Smooth muscle cell (in vitro differentiated cells): ENCODE measurements around the gene DCAKD. TPM values are rescaled to one million over a fixed set of nuclear protein-coding genes. Genes with fewer than 3 reads are reported as not detected.

Experiments used
- polyA plus RNA-seq: library from polyadenylated mRNA; unstranded; fragments of >200 nt; fragmentation: Nextera tagmentation; extraction: Ambion mirVana; gene quantifications from 2 replicates; pipeline ENCODE4 v1.2.1, GENCODE V29; 2016
- small RNA-seq: library from RNA; depleted of rRNA; stranded (forward); fragments of <200 nt; gene quantifications from one replicate; pipeline ENCODE3, GENCODE V24; 2014
- total RNA-seq: library from RNA; depleted of rRNA; stranded (reverse); fragments of >200 nt; gene quantifications from 2 replicates; pipeline ENCODE4 v1.2.3, GENCODE V29; 2014

Gene DCAKD
- total and polyA plus RNA-seq, 2 experiments from 2014 or later: 25.7 to 42.3 TPM

Small RNA genes lying within 50 kb of the gene (small RNA-seq; reads per million reads assigned to genes)
- gene AC015936.2 (not detected), gene RF00019 (not detected)

Other genes with a start within 250 kb of the DCAKD start
- gene GJC1, start 221.3 kb downstream of the DCAKD start, total RNA-seq: 9.2 and 16.1 TPM in 2 replicates
- 6.3 and 8.0 TPM in 2 replicates for gene GJC1, start 221.3 kb downstream of the DCAKD start, polyA plus RNA-seq
- gene HIGD1B, start 203.7 kb downstream of the DCAKD start, total RNA-seq: not detected in 2 replicates
- 0.39 and 0.61 TPM in 2 replicates for gene HIGD1B, start 203.7 kb downstream of the DCAKD start, polyA plus RNA-seq
- 57.2 and 77.5 TPM in 2 replicates for gene EFTUD2, start 152.2 kb downstream of the DCAKD start, total RNA-seq
- 76.0 and 76.5 TPM in 2 replicates for gene EFTUD2, start 152.2 kb downstream of the DCAKD start, polyA plus RNA-seq
- gene GFAP, start 136.1 kb downstream of the DCAKD start, total RNA-seq: 0.04 TPM in 1 of 2 replicates, not detected in the other
- gene GFAP, start 136.1 kb downstream of the DCAKD start, polyA plus RNA-seq: 0.64 and 1.5 TPM in 2 replicates
- 2.4 and 2.7 TPM in 2 replicates for gene KIF18B, start 103.9 kb downstream of the DCAKD start, total RNA-seq
- gene KIF18B, start 103.9 kb downstream of the DCAKD start, polyA plus RNA-seq: 3.4 and 3.9 TPM in 2 replicates
- not detected in 2 replicates for gene C1QL1, start 83.3 kb downstream of the DCAKD start, total RNA-seq
- 5.5 and 5.6 TPM in 2 replicates for gene C1QL1, start 83.3 kb downstream of the DCAKD start, polyA plus RNA-seq
- 78.7 and 87.6 TPM in 2 replicates for gene NMT1, start 9.7 kb upstream of the DCAKD start, total RNA-seq
- gene NMT1, start 9.7 kb upstream of the DCAKD start, polyA plus RNA-seq: 105 and 148 TPM in 2 replicates
- 24.0 and 43.3 TPM in 2 replicates for gene PLCD3, start 80.9 kb upstream of the DCAKD start, total RNA-seq
- 33.4 and 33.7 TPM in 2 replicates for gene PLCD3, start 80.9 kb upstream of the DCAKD start, polyA plus RNA-seq
- gene ACBD4, start 84.1 kb upstream of the DCAKD start, total RNA-seq: 0.49 and 4.6 TPM in 2 replicates
- 5.0 and 5.9 TPM in 2 replicates for gene ACBD4, start 84.1 kb upstream of the DCAKD start, polyA plus RNA-seq
- gene HEXIM1, start 96.8 kb upstream of the DCAKD start, total RNA-seq: 9.3 and 13.7 TPM in 2 replicates
- 9.4 TPM in 2 replicates for gene HEXIM1, start 96.8 kb upstream of the DCAKD start, polyA plus RNA-seq
- 3.4 TPM in 2 replicates for gene HEXIM2, start 110.2 kb upstream of the DCAKD start, total RNA-seq
- gene HEXIM2, start 110.2 kb upstream of the DCAKD start, polyA plus RNA-seq: 6.1 and 6.8 TPM in 2 replicates
- 0.90 TPM in 1 of 2 replicates, not detected in the other for gene FMNL1, start 170.3 kb upstream of the DCAKD start, total RNA-seq
- 0.37 and 1.3 TPM in 2 replicates for gene FMNL1, start 170.3 kb upstream of the DCAKD start, polyA plus RNA-seq
- not detected in 2 replicates for gene SPATA32, start 210.5 kb upstream of the DCAKD start, total RNA-seq
- 0.27 TPM in 1 of 2 replicates, not detected in the other for gene SPATA32, start 210.5 kb upstream of the DCAKD start, polyA plus RNA-seq